ENCODE results near the gene DNAH17. TPM values are rescaled to one million over a fixed set of nuclear protein-coding genes. Genes with fewer than 3 reads are reported as not detected.
"Not testable (repeated sequence)": the region's sequence is repeated elsewhere in the genome, so short reads cannot be mapped to it uniquely, and the experiment has no call there.

The DNAH17 gene
- polyA plus RNA-seq, 1 experiment: not detected

GRCh38 chr17:78466786-78467715 is 110.1 kb downstream of the DNAH17 start:
- DNase-seq (ENCODE audit: low read depth, low spot score): no peak
- Histone ChIP-seq H3K27me3 (ENCODE audit: control insufficient read depth, insufficient read depth, low read length) (peaks cover 7% of the 10 kb centered on the region), H3K4me3 (ENCODE audit: low read depth, low read length) (no peak overlapping the region), H3K9me3 (ENCODE audit: control insufficient read depth, insufficient read depth, low read length) (no peaks in the 10 kb centered on the region; the same call in none of the 2 replicates), H3K27ac (ENCODE audit: low read depth, low read length) (no peak overlapping the region)
- CTCF ChIA-PET: interaction anchor here (0.5 kb wide), 1 partner anchor 36 kb away, joined by 6 read pairs; no protein-coding TSS in a partner anchor
- POLR2A ChIA-PET: no interaction called here
- TF ChIP-seq CTCF (IDR thresholded peaks at IDR 0.05; ENCODE audit: low read depth, low read length): no peak

DNA sequence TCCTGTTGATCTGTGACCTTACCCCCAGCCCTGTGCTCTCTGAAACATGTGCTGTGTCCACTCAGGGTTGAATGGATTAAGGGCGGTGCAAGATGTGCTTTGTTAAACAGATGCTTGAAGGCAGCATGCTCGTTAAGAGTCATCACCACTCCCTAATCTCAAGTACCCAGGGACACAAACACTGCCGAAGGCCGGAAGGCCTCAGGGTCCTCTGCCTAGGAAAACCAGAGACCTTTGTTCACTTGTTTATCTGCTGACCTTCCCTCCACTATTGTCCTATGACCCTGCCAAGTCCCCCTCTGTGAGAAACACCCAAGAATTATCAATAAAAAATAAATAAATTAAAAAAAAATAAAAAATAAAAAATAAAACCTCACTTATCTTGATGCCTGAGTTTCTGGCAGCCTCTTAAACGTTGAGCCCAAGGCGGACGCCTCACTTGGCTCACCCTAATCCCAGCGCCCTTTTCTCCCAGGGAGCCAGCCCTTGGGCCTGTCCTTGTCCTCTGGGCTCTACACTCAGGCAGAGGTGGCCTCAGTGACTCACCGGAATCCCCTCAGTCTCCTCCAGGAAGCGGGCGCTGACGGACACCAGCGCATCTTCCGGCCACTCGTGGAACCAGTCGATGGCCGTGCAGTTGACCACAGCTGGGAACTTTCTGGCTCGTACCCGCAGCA is 110.9 kb downstream of the DNAH17 start:
- H3K27me3 ChIP-seq (ENCODE audit: control insufficient read depth, insufficient read depth, low read length); H3K27ac ChIP-seq (ENCODE audit: low read depth, low read length); CTCF ChIA-PET; H3K9me3 ChIP-seq (ENCODE audit: control insufficient read depth, insufficient read depth, low read length); DNase-seq (ENCODE audit: low read depth, low spot score); POLR2A ChIA-PET; H3K4me3 ChIP-seq (ENCODE audit: low read depth, low read length): not testable (repeated sequence)

- CTCF ChIA-PET: no interaction called here
- POLR2A ChIA-PET: no interaction called here
- no peaks in the 10 kb centered on the region; the same call in 1 of the 2 replicates for H3K9me3 ChIP-seq (ENCODE audit: control insufficient read depth, insufficient read depth, low read length)
- no peak overlapping the region for H3K27ac ChIP-seq (ENCODE audit: low read depth, low read length)
- no peak for DNase-seq (ENCODE audit: low read depth, low spot score)
- no peak for TF ChIP-seq CTCF (IDR thresholded peaks at IDR 0.05; ENCODE audit: low read depth, low read length)
- H3K4me3 ChIP-seq (ENCODE audit: low read depth, low read length): no peak overlapping the region
- no peaks in the 10 kb centered on the region for H3K27me3 ChIP-seq (ENCODE audit: control insufficient read depth, insufficient read depth, low read length)
These were observed 115.0 kb downstream of the DNAH17 start for GRCh38 chr17:78462148-78462547.

- TF ChIP-seq CTCF (IDR thresholded peaks at IDR 0.05; ENCODE audit: low read depth, low read length): no peak
- no peaks in the 10 kb centered on the region; the same call in 1 of the 2 replicates for H3K9me3 ChIP-seq (ENCODE audit: control insufficient read depth, insufficient read depth, low read length)
- H3K4me3 ChIP-seq (ENCODE audit: low read depth, low read length): no peak overlapping the region
- ChIA-PET POLR2A (no interaction called here), CTCF (no interaction called here)
- no peak for DNase-seq (ENCODE audit: low read depth, low spot score)
- H3K27ac ChIP-seq (ENCODE audit: low read depth, low read length): no peak overlapping the region
- H3K27me3 ChIP-seq (ENCODE audit: control insufficient read depth, insufficient read depth, low read length): no peaks in the 10 kb centered on the region
These were observed 115.5 kb downstream of the DNAH17 start for GRCh38 chr17:78461799-78462053.

DNA sequence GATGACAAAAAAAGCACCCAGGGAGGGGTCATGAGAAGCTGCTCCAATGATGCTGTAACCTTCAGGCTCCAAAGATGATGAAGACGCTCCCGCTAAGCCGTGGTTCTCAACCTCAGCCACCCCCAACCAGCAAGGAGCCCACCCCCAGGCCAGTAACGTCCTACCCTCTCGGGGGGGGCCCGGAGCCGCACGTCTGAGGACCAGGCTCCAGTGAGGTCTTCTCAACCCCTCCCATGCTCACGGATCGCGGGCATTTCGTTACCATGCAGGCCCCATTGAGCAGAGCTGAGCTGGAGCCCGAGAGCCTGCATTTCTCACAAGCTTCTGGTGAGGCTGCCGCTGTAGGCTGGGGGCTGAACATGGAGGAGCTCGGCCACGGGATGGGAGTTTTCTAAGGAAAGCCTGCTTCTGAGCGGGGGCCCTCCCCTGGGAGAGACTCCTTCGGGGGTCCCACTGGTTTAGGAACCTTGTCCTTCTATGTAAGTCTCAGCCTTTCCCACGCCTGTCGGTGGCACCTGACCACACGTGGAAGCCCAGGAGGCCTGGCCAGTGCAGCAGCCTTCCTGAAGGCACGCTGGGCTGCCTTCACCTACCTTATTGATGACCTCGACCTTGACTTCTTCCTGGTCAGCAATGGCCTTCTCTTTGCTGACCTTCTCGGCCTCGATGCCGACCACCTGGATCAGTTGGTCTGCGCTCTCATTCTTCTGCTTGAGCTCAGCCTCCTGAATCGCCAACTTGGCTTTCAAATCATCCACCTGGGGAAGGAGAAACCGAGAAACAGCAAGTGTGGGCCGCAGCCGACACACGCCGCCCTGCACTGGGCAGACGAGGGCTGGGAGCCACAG is 116.0 kb downstream of the DNAH17 start:
- no peak for TF ChIP-seq CTCF (IDR thresholded peaks at IDR 0.05; ENCODE audit: low read depth, low read length)
- Histone ChIP-seq H3K27me3 (ENCODE audit: control insufficient read depth, insufficient read depth, low read length) (no peaks in the 10 kb centered on the region), H3K27ac (ENCODE audit: low read depth, low read length) (no peak overlapping the region), H3K9me3 (ENCODE audit: control insufficient read depth, insufficient read depth, low read length) (no peaks in the 10 kb centered on the region; the same call in 1 of the 2 replicates), H3K4me3 (ENCODE audit: low read depth, low read length) (no peak overlapping the region)
- POLR2A ChIA-PET: no interaction called here
- DNase-seq (ENCODE audit: low read depth, low spot score): no peak
- CTCF ChIA-PET: no interaction called here
